ENCODE data around the gene ZNF280C.

GRCh38 chrX:130176942-130177341, 91.8 kb downstream of the ZNF280C start:
- no peak for TF ChIP-seq CTCF (conservative IDR thresholded peaks at IDR 0.05; ENCODE audit: low read depth, low read length)
- no peak for TF ChIP-seq EZH2 (IDR thresholded peaks at IDR 0.05; ENCODE audit: low read length, unreplicated experiment)
